NCI-H446 treated with DMSO at 0.1 percent for 48 hours (cell line): Measurements from ENCODE around the gene BRF1.
"Not testable (repeated sequence)": the region's sequence is repeated elsewhere in the genome, so short reads cannot be mapped to it uniquely, and the experiment has no call there.

Experiments used
- DNase-seq: peaks from one replicate; lab custom pipeline; 2025; lab: John Stamatoyannopoulos, UW

BRF1 gene, protein sequence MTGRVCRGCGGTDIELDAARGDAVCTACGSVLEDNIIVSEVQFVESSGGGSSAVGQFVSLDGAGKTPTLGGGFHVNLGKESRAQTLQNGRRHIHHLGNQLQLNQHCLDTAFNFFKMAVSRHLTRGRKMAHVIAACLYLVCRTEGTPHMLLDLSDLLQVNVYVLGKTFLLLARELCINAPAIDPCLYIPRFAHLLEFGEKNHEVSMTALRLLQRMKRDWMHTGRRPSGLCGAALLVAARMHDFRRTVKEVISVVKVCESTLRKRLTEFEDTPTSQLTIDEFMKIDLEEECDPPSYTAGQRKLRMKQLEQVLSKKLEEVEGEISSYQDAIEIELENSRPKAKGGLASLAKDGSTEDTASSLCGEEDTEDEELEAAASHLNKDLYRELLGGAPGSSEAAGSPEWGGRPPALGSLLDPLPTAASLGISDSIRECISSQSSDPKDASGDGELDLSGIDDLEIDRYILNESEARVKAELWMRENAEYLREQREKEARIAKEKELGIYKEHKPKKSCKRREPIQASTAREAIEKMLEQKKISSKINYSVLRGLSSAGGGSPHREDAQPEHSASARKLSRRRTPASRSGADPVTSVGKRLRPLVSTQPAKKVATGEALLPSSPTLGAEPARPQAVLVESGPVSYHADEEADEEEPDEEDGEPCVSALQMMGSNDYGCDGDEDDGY

DNA sequence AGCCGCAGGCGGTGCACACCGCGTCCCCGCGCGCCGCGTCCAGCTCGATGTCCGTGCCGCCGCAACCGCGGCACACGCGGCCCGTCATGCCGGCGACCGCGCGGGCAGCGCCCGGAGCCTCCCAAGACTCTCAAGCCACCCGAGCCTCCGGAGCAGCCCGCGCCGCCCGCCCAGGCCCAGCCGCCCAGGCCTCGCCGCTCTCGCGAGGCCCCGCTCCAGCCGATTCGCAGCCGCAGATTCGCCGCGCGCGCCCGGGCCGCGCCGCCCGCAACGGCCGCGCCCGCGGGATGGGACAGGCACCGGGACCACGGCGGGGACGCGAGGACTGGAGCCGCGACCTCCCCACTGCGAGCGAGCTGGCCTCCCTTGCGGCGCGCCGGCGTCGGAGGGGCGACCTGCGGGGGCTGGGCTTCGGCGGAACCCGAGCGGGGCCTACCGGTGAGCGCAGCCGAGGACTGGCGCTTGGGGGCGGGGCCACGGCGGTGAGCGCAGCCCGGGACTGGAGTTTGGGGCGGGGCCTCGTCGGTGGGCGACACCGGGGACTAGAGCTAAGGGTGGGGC, at the start of gene BRF1:
BRF1 (minus strand) TSS at position 460 of the 561 bp plus-strand sequence; CDS start at position 88, 372 bp downstream.
- peak; percentile 80 for DNase-seq

DNA sequence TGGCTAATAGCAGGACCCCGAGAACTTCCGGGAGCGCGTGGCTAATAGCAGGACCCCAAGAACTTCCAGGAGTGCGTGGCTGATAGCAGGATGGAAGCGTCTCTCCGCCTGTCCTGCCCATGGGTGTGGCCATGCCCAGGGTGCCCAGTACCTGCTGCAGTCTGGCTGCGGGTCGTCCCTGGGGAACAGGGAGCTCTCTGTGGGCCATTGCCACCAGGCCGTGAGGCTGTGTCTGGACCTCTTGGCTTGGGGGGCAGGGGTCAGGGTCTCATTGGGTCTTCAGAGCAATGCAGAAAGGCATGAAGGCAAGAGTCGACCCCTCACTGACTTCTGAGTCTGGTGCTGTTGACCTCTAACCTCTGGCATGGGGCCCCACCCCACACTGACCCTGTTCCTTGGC, 49.2 kb upstream of the BRF1 start:
- DNase-seq, result no peak

GRCh38 chr14:105348945-105349699, 48.3 kb upstream of the BRF1 start:
- DNase-seq, result no peak

GRCh38 chr14:105348169-105348944, 47.6 kb upstream of the BRF1 start:
- DNase-seq, result no peak

DNA sequence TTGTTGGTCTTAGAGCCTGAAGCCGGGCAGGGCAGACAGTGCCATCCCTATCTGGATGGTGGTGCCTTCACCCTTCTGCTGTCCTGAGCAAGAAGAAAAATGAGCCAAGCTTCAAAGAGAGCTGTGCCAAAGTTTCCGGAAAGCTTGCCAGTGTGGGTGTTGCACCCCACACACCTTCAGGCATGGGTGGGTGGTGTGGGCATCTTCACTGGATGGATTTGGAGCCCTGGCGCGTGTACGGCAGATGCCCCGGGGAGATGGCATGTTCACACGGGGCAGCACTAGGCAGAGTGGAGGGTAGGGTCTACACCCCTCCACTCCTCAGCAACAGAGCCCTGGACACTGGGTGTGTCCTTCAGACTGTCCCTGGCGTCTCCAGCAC, 46.8 kb upstream of the BRF1 start:
- DNase-seq, result no peak

DNA sequence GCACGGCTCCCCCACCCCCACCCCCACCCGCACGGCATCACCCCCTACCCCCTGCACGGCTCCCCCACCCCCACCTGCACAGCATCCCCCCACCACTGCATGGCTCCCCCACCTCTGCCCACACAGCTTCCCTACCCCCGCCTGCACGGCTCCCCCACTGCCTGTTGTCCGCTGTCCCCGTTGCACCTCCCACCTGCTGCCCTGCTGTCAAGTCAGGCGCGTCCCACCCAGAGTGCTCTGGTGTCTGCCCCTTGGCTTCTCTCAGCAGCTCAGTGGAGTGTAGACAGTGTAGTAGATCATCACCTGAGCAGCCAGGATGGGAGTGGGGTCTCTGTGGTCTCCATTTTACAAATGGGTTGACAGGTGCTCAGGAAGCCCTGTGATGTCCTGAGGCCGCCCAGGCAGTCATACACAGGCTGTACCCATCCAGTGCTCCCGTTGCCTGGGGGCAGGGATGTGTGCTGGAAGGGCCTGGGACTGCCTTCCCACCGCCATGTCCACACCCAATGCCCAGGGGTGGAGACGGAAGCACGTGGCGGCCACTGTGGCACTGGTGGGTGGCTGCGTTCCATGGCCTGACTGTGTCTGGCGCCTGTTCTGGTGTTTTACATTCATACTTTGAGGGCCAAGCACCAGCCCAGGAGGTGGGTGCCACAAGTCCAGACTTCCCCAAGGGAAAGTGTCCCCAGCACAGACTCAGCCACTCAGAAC, 46.2 kb upstream of the BRF1 start:
- no peak for DNase-seq

- DNase-seq, result no peak
Measured at GRCh38 chr14:105346200-105346533, 45.4 kb upstream of the BRF1 start.

- DNase-seq, result peak; percentile 85
Measured at GRCh38 chr14:105343194-105343593, 42.4 kb upstream of the BRF1 start.

DNA sequence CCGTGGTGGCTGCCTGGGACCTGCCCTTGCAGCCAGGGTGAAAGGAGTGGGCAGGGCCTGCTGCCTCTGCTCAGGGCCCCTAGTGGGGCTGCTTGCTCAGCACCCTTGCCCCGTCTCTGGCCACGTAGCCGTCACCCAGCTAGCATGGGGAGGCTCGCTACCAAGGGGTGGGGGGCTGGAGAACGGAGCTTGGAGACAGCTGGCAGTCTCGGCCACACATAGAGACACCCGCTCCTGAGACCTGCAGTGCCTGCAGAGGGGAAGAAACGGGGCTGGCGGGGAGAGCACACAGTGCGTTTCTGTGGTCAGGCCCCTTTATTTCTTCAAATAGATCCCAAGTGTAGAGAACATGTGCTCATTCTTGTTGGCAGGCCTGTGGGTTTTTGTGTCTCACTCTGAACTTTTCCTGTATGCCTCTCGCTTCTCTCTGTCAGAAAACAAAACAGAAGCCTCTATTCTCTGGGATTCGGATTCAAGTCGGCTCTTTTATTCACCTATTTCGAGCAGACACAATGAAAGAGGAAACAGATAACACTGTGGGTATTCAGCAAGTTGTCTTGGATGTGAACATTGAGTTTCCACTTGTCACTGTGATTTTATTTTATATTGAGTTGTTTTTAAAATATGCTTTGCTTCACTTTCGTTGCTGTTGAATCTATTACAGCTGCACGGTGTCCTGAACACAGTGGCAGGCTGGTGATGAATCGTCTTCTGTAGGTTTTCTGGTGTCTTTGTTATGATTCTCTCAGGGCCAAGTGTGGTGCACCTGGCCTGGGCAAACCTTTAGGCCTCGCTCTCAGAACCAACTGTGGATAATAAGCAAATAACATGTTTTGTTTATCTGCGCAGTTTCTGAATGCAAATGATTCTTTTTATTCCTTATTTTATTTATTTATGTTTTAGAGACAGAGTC, 40.3 kb upstream of the BRF1 start:
- no peak for DNase-seq

- no peak for DNase-seq
Measured at GRCh38 chr14:105337966-105338741, 37.4 kb upstream of the BRF1 start.

DNA sequence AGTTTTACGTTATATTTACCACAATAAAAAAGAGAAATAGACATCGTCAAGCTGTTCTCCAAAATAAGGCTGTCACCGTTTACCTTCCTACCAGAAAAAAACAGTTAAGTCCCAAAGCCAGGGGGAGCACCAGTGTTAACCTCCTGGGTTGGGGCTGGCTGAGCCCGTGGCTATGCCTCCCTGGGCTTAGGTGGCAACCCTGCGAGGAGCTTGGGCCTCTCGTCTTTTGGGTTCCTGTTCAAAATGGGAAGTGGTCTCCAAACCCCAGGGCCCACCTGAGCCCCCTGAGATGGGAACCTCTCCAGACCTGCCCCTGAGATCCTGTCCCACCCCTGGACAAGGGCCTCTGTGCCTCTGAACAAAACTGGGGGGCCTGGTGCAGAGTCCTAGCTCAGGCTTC, 36.6 kb upstream of the BRF1 start:
- DNase-seq, result no peak

- no peak for DNase-seq
Measured at GRCh38 chr14:105336477-105337287, 35.9 kb upstream of the BRF1 start.

- no peak for DNase-seq
Measured at GRCh38 chr14:105335735-105336476, 35.1 kb upstream of the BRF1 start.

DNA sequence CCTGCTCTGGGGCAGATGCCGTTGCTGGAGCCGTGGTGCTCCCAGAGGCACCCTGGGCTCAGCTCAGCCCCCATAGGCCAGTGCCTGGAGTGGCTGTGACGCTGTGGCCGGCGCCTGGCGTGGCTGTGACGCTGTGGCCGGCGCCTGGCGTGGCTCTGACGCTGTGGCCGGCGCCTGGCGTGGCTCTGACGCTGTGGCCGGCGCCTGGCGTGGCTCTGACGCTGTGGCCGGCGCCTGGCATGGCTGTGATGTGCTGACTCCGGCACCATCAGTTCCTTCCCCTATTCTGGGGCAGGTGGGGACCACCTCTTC, 34.4 kb upstream of the BRF1 start:
- DNase-seq, result not testable (repeated sequence)

DNA sequence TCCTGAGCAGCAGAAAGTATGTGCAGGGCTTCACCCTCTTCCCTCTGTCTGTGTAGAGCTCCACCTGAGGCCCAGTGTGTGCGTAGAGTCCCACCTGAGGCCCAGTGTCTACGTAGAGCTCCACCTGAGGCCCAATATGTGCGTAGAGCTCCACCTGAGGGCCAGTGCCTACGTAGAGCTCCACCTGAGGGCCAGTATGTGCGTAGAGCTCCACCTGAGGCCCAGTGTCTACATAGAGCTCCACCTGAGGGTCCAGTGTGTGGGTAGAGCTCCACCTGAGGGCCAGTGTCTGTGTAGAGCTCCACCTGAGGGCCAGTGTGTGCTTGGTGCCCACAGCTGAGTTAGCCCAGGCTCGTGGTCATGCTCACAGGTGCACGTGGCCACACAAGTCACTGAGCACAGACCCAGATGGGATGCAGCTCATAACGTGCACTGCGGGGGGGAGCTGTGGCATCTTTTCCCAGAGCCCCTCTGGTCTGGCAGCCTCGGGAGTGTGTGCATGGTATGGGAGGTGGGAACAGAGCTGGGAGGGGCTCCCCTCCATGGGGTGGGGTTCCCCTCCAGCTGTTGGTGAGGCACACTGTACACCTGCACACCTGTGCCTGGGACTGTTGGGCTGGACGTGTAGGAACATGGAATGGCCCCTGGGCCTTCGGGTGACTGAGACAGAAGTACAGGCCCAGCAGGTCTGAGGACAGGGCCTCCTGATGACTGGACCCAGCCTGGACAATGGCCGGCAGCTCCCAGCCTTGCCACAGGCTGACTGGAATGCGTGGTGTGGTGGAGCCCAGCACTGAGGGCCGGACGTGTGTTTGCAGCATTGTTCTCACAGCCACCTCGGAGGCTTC, 33.8 kb upstream of the BRF1 start:
- DNase-seq, result no peak

DNA sequence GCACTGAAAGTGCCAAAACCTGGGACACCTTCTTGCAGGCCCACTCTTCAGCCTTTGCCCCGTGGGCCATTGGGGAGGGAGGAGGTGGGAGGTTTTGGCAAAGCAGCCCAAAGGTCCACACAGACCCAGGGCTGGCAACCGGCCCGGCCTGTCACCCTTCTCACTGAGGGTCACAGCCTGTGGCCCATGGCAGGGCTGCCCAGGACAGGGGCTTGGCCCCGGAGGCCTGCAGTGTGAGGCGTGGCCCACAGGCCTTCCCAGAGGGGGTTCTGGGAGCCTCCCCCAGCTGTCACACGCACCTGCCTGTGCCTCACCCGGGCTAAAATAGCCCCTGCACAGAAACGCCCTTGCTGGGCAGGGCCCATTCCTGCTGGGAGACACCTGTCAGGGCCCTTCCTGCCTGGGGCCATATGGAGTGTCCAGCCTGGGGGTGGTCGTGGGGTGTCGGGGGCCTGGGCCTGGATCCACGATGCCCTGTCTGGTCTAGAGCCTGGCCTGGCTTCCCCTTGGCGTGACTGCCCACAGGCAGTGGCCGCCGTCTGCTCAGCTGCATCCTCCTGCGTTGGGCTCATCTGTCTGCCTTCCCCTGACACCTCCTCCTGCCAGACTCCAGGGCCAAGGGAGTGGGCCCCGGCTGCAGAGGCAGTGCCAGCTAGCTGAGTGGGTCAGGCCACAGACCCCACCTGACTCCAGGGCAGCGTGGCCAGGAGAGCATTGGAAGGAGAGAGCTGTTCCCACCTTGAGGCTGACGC, 33.0 kb upstream of the BRF1 start:
- DNase-seq, result no peak
